H9 (cell line): ENCODE data around the gene ZNF654. TPM values are rescaled to one million over a fixed set of nuclear protein-coding genes. Genes with fewer than 3 reads are reported as not detected.

ENCODE experiments used
- DNase-seq: peaks from one replicate; pipeline ENCODE4 v3.0.0-alpha.2; 2017
- H2AFZ ChIP-seq: one replicate; pipeline ENCODE4 v1.6.1; 2013; ENCODE audit warnings: mild to moderate bottlenecking, low read length, control low read depth, moderate library complexity
- H2AK5ac ChIP-seq: 2 replicates; pipeline ENCODE4 v1.6.1; 2013; ENCODE audit warnings: low read length, control low read depth, mixed read lengths; ENCODE audit not compliant: insufficient read length
- H2BK120ac ChIP-seq: one replicate; pipeline ENCODE4 v1.6.1; 2013; ENCODE audit warnings: low read depth, mild to moderate bottlenecking, low read length, control low read depth, inconsistent platforms; ENCODE audit not compliant: poor library complexity, severe bottlenecking
- H2BK12ac ChIP-seq: 2 replicates; pipeline ENCODE4 v1.6.1; 2013; ENCODE audit warnings: low read length, control low read depth, mixed read lengths, low read depth; ENCODE audit not compliant: insufficient read length
- H2BK15ac ChIP-seq: 2 replicates; pipeline ENCODE4 v1.6.1; 2013; ENCODE audit warnings: low read depth, low read length, control low read depth
- H2BK20ac ChIP-seq: one replicate; pipeline ENCODE4 v1.6.1; 2013; ENCODE audit warnings: low read depth, mild to moderate bottlenecking, low read length, control low read depth, inconsistent platforms; ENCODE audit not compliant: poor library complexity, severe bottlenecking
- H2BK5ac ChIP-seq: 2 replicates; pipeline ENCODE4 v1.6.1; 2013; ENCODE audit warnings: low read length, control low read depth, mixed read lengths; ENCODE audit not compliant: insufficient read length
- H3K14ac ChIP-seq: 2 replicates; pipeline ENCODE4 v1.6.1; 2013; ENCODE audit warnings: low read length, control low read depth; ENCODE audit not compliant: insufficient read depth
- H3K18ac ChIP-seq: 2 replicates; pipeline ENCODE4 v1.6.1; 2013; ENCODE audit warnings: low read depth, mild to moderate bottlenecking, mixed read lengths, low read length, control low read depth; ENCODE audit not compliant: insufficient read length
- H3K23ac ChIP-seq: 2 replicates; pipeline ENCODE4 v1.6.1; 2013; ENCODE audit warnings: low read length, control low read depth, mixed read lengths, low read depth; ENCODE audit not compliant: insufficient read length
- H3K23me2 ChIP-seq: 2 replicates; pipeline ENCODE4 v1.6.1; 2013; ENCODE audit warnings: low read depth, mild to moderate bottlenecking, mixed read lengths, low read length, control low read depth; ENCODE audit not compliant: insufficient read length, poor library complexity, severe bottlenecking
- H3K27ac ChIP-seq: 2 replicates; pipeline ENCODE4 v1.5.1; 2013; ENCODE audit warnings: low read length, control low read depth, mixed read lengths, low read depth; ENCODE audit not compliant: insufficient read length
- H3K27me3 ChIP-seq: 2 replicates; pipeline ENCODE4 v1.6.1; 2013; ENCODE audit warnings: low read length, control low read depth, inconsistent platforms; ENCODE audit not compliant: insufficient read depth
- H3K4ac ChIP-seq: 2 replicates; pipeline ENCODE4 v1.6.1; 2013; ENCODE audit warnings: low read depth, mild to moderate bottlenecking, control low read depth, inconsistent platforms, low read length, moderate library complexity
- H3K4me1 ChIP-seq: 2 replicates; pipeline ENCODE4 v1.6.1; 2013; ENCODE audit warnings: low read length, control low read depth, inconsistent platforms; ENCODE audit not compliant: insufficient read depth
- H3K4me2 ChIP-seq: 2 replicates; pipeline ENCODE4 v1.6.1; 2013; ENCODE audit warnings: low read length, control low read depth, mixed read lengths; ENCODE audit not compliant: insufficient read length, insufficient read depth
- H3K56ac ChIP-seq: 2 replicates; pipeline ENCODE4 v1.6.1; 2013; ENCODE audit warnings: low read depth, mild to moderate bottlenecking, mixed read lengths, low read length, control low read depth; ENCODE audit not compliant: insufficient read length
- H3K79me1 ChIP-seq: 2 replicates; pipeline ENCODE4 v1.6.1; 2013; ENCODE audit warnings: low read depth, mild to moderate bottlenecking, moderate library complexity, low read length, control low read depth, inconsistent platforms; ENCODE audit not compliant: insufficient read depth, poor library complexity, severe bottlenecking
- H3K79me2 ChIP-seq: 2 replicates; pipeline ENCODE4 v1.6.1; 2013; ENCODE audit warnings: low read length, control low read depth, inconsistent platforms; ENCODE audit not compliant: insufficient read depth
- H3K9ac ChIP-seq: 2 replicates; pipeline ENCODE4 v1.6.1; 2013; ENCODE audit warnings: low read length, control low read depth, mixed read lengths; ENCODE audit not compliant: insufficient read length; ENCODE audit errors: extremely low read depth
- H3K9me3 ChIP-seq: one replicate; pipeline ENCODE4 v1.6.1; 2013; ENCODE audit warnings: low read depth, low read length, inconsistent platforms; ENCODE audit not compliant: control insufficient read depth
- H3T11ph ChIP-seq: one replicate; pipeline ENCODE4 v1.6.1; 2013; ENCODE audit warnings: mild to moderate bottlenecking, low read length, control low read depth, inconsistent platforms
- H4K20me1 ChIP-seq: one replicate; pipeline ENCODE4 v1.6.1; 2013; ENCODE audit not compliant: control insufficient read depth, insufficient read length, insufficient read depth
- H4K5ac ChIP-seq: 2 replicates; pipeline ENCODE4 v1.6.1; 2013; ENCODE audit warnings: low read depth, mild to moderate bottlenecking, mixed read lengths, low read length, control low read depth; ENCODE audit not compliant: insufficient read length
- H4K8ac ChIP-seq: replicated peaks from 2 replicates; pipeline ENCODE4 v1.6.1; 2013; ENCODE audit warnings: low read length, control low read depth, mixed read lengths, low read depth; ENCODE audit not compliant: insufficient read length
- H4K91ac ChIP-seq: 2 replicates; pipeline ENCODE4 v1.6.1; 2013; ENCODE audit warnings: low read depth, mild to moderate bottlenecking, moderate library complexity, mixed read lengths, low read length, control low read depth; ENCODE audit not compliant: insufficient read length
- H3K27ac Mint-ChIP-seq, 3 experiments: 2 replicates in 2 of 3; 3 replicates in 1 of 3; pipeline ENCODE4 v1.8.0; 2020 to 2021; ENCODE audit warnings: mixed read lengths in 3 of 3, mild to moderate bottlenecking in 1 of 3, moderate library complexity in 1 of 3
- H3K27me3 Mint-ChIP-seq: 2 replicates; pipeline ENCODE4 v1.8.0; 2021; ENCODE audit warnings: low read depth, mild to moderate bottlenecking, moderate library complexity, mixed read lengths
- H3K36me3 Mint-ChIP-seq, 3 experiments: 2 replicates in 2 of 3; 3 replicates in 1 of 3; pipeline ENCODE4 v1.8.0; 2020 to 2021; ENCODE audit warnings: low read depth in 3 of 3, mixed read lengths in 3 of 3; ENCODE audit not compliant: insufficient read depth in 1 of 3
- H3K4me1 Mint-ChIP-seq, 2 experiments: 2 replicates each; pipeline ENCODE4 v1.8.0; 2020; ENCODE audit warnings: mixed read lengths in 2 of 2
- H3K4me3 Mint-ChIP-seq, 2 experiments: 2 replicates in 1 of 2; 3 replicates in 1 of 2; pipeline ENCODE4 v1.8.0; 2020 to 2021; ENCODE audit warnings: mild to moderate bottlenecking in 2 of 2, mixed read lengths in 2 of 2, moderate library complexity in 1 of 2
- H3K9me3 Mint-ChIP-seq, 2 experiments: 2 replicates in 1 of 2; 3 replicates in 1 of 2; pipeline ENCODE4 v1.8.0; 2020; ENCODE audit warnings: mild to moderate bottlenecking in 2 of 2, mixed read lengths in 2 of 2, moderate library complexity in 1 of 2
- WGBS: extraction: QIAGEN DNeasy Blood & Tissue Kit; methylation state at CpG from one replicate; pipeline ENCODE4 v1.1.7; 2013; ENCODE audit warnings: missing lambda C conversion rate, low lambda C conversion rate, mixed read lengths; ENCODE audit not compliant: insufficient read length; ENCODE audit errors: extremely low coverage; 5-methylcytosine and 5-hydroxymethylcytosine counted together
- long read RNA-seq: library from polyadenylated mRNA; unstranded; transcript quantifications from one replicate; pipeline ENCODE4 v2.0.0, GENCODE V29; 2020
- total RNA-seq: library from RNA; stranded (reverse); gene quantifications from 2 replicates; pipeline ENCODE4 v1.2.1, GENCODE V29; 2021
- TF ChIP-seq, protein P1 (sequence below): fragments of 200-600 bp; sonication (generic); conservative IDR thresholded peaks from 3 replicates; pipeline ENCODE4 v1.8.0; 2021; ENCODE audit warnings: antibody characterized with exemption, mild to moderate bottlenecking

Gene ZNF654
- total RNA-seq: 6.9 and 8.7 TPM in 2 replicates
- long read RNA-seq, full-length matches to known transcripts: 15 of 40 reads
- long read RNA-seq, partial matches to known transcripts: 9 of 40 reads
- long read RNA-seq, other reads (novel, unspliced or antisense): 16 of 40 reads

DNA sequence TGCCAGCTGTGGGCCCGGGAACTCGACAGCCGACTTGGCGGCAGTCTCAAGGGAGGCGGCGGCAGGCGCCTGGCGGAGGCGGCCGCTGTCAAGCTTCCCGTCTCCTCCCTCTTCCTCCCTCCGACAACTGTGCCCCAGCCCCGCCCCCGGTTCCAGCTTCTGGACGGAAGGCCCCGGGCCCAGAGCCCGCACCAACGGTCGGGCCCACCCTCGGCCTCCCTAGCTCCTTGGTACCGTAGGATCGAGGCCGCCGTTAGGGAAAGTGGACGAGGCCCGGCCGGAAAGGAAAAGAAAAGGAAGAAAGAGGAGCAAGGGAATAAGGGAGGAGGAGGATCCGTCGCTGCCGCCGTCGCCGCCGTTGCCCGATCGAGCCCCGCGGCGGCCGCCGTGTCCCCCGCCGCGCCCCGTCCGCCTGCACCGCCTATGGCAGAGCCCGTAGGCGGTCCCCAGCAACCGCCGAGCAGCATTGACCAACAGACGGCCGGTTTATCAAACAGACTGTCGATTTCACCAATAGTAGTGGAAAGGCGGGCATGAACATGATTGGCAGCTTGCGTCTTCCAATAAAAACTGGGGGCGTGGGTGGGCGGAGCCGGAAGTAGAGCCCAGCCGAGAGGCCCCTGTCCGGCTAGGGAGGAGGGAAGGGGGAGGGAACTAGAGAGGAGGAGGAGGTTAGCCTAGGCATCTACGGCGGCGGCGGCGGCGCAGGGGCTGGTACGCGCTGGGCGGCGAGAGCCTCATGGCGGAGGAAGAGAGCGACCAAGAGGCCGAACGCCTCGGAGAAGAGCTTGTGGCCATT lies at the start of gene ZNF654, which contains the start of gene CGGBP1:
TSS of gene ZNF654 (plus strand) at position 675 of the 799 bp plus-strand sequence. CDS start at position 740, 65 bp downstream.
TSS of gene CGGBP1 (minus strand) at position 425 of the 799 bp plus-strand sequence. CDS start 3,029 bp downstream, outside the sequence.
- H2AK5ac ChIP-seq: no peak within 1 kb of the TSS
- Mint-ChIP-seq H3K9me3 (peaks cover 0 to 1% of the 10 kb centered on the region in 2 experiments; a peak in 2 of 5 replicates), H3K4me1 (peaks cover 17 to 20% of the 10 kb centered on the region in 2 experiments), H3K27ac (peak within 1 kb of the TSS; percentile 95 to 98 (median 96)), H3K36me3 (peaks cover 6 to 28% (median 25%) of the 10 kb centered on the region in 3 experiments; a peak in 5 of 7 replicates), H3K4me3 (peak within 1 kb of the TSS; percentile 96 to 98), H3K27me3 (no peaks in the 10 kb centered on the region)
- TF ChIP-seq, protein P1, sequence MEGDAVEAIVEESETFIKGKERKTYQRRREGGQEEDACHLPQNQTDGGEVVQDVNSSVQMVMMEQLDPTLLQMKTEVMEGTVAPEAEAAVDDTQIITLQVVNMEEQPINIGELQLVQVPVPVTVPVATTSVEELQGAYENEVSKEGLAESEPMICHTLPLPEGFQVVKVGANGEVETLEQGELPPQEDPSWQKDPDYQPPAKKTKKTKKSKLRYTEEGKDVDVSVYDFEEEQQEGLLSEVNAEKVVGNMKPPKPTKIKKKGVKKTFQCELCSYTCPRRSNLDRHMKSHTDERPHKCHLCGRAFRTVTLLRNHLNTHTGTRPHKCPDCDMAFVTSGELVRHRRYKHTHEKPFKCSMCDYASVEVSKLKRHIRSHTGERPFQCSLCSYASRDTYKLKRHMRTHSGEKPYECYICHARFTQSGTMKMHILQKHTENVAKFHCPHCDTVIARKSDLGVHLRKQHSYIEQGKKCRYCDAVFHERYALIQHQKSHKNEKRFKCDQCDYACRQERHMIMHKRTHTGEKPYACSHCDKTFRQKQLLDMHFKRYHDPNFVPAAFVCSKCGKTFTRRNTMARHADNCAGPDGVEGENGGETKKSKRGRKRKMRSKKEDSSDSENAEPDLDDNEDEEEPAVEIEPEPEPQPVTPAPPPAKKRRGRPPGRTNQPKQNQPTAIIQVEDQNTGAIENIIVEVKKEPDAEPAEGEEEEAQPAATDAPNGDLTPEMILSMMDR: no peak
- peaks cover 13% of the 10 kb centered on the region for H3K23me2 ChIP-seq
- no peak within 1 kb of the TSS for H3K18ac ChIP-seq
- no peak within 1 kb of the TSS for H4K8ac ChIP-seq
- no peak within 1 kb of the TSS for H2BK15ac ChIP-seq
- H3K27ac ChIP-seq: no peak within 1 kb of the TSS
- no peaks in the 10 kb centered on the region for H3K79me1 ChIP-seq
- H3T11ph ChIP-seq: no peak within 1 kb of the TSS
- no peaks in the 10 kb centered on the region for H4K20me1 ChIP-seq
- no peaks in the 10 kb centered on the region for H3K4me1 ChIP-seq
- no peaks in the 10 kb centered on the region; the same call in 1 of the 2 replicates for H3K79me2 ChIP-seq
- no peak within 1 kb of the TSS for H2BK20ac ChIP-seq
- H3K14ac ChIP-seq: peak within 1 kb of the TSS; percentile 39; the same call in 1 of the 2 replicates
- WGBS: no CpG with 5 or more reads among the region's 76 CpGs
- no peak within 1 kb of the TSS for H4K5ac ChIP-seq
- H3K9ac ChIP-seq: peak within 1 kb of the TSS; percentile 56
- no peak within 1 kb of the TSS for H2AFZ ChIP-seq
- peak; percentile 98 for DNase-seq
- H3K4ac ChIP-seq: no peak within 1 kb of the TSS
- no peak within 1 kb of the TSS for H3K56ac ChIP-seq
- no peak within 1 kb of the TSS for H2BK120ac ChIP-seq
- H3K23ac ChIP-seq: no peak within 1 kb of the TSS
- H3K27me3 ChIP-seq: no peaks in the 10 kb centered on the region
- H3K9me3 ChIP-seq: no peaks in the 10 kb centered on the region
- H3K4me2 ChIP-seq: peak within 1 kb of the TSS; percentile 88
- H2BK5ac ChIP-seq: no peak within 1 kb of the TSS
- H2BK12ac ChIP-seq: no peak within 1 kb of the TSS
- H4K91ac ChIP-seq: no peak within 1 kb of the TSS
